ENCODE measurements around the gene DTNB. TPM values are rescaled to one million over a fixed set of nuclear protein-coding genes. Genes with fewer than 3 reads are reported as not detected.

DTNB gene
- total and polyA plus RNA-seq, 2 of the 4 experiments (the other 2 are of a cell fraction), result 3.8 to 5.3 TPM

DNA sequence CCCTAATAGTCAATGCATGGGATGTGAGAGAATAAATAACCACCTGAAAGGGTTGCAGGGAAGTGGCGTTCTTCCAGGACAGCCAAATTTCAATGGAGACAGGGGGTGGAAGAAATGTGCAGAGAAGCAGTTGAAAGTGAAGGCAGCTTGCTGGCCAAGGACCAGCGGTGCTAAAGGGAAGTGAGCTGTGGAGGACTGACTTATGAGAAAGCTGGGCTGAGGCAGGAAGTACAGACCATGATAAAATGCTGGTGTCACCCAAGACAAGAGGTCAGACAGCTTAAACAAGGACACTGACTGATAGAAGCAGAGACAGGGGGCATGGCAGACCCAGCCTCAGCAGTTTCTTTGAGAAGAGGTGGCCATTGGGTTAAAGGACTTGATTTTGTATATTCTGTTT, 106.7 kb downstream of the DTNB start:
- H3K9me3 ChIP-seq (ENCODE audit: control insufficient read depth, insufficient read depth, low read length), result no peaks in the 10 kb centered on the region
- no peak overlapping the region; the same call in 1 of the 2 replicates for H4K5ac ChIP-seq (ENCODE audit: low read depth, low read length)
- H3K9ac ChIP-seq (ENCODE audit: low read depth, low read length), result no peak overlapping the region
- no peak overlapping the region for H4K91ac ChIP-seq (ENCODE audit: insufficient read depth, low read depth, low read length)
- no peaks in the 10 kb centered on the region for H3K9me1 ChIP-seq (ENCODE audit: insufficient read depth, low read length)
- H3K56ac ChIP-seq (ENCODE audit: extremely low read depth, insufficient read depth, low read length), result no peak overlapping the region
- in situ Hi-C loops (cut with MboI; ENCODE audit: low sequenced_read_pairs), result no loop called here
- no peak overlapping the region for H2BK5ac ChIP-seq (ENCODE audit: low read depth, low read length, poor library complexity, severe bottlenecking)
- no peak overlapping the region for H3K18ac ChIP-seq (ENCODE audit: low read depth, low read length)
- no peak overlapping the region for H3K4me3 ChIP-seq (ENCODE audit: insufficient read depth, low read depth, low read length)
- WGBS, 2 experiments (ENCODE audit: extremely low coverage in 2 of 2, insufficient read length in 1 of 2), result 67% methylated on average over 1 of the region's 2 CpGs; no CpG with 5 or more reads in 1 of the 2 experiments
- dilution Hi-C loops (cut with HindIII; ENCODE audit: low sequenced_read_pairs, unreplicated experiment), result no loop called here
- no peaks in the 10 kb centered on the region for H3K4me1 ChIP-seq (ENCODE audit: control insufficient read depth, insufficient read depth, low read length)
- CTCF ChIA-PET, result no interaction called here
- BruUV-seq (replicated peaks), result no TSS peak
- H2AK9ac ChIP-seq (replicated peaks; ENCODE audit: low read depth, low read length, poor library complexity), result no peak overlapping the region
- H4K20me1 ChIP-seq (ENCODE audit: insufficient read depth, low read length), result no peaks in the 10 kb centered on the region
- H3K79me1 ChIP-seq (ENCODE audit: low read depth in 1 of 2, low read length in 2 of 2), result no peaks in the 10 kb centered on the region
- TF ChIP-seq POLR2A (IDR thresholded peaks at IDR 0.05; ENCODE audit: low read depth, low read length), result no peak
- TF ChIP-seq RFX5 (IDR thresholded peaks at IDR 0.05; ENCODE audit: low read depth, low read length), result no peak
- no peak for TF ChIP-seq FOS (IDR thresholded peaks at IDR 0.05; ENCODE audit: low read depth, low read length)
- no peak for TF ChIP-seq RCOR1 (IDR thresholded peaks at IDR 0.05; ENCODE audit: insufficient replicate concordance, low read length)
- TF ChIP-seq, protein P1, sequence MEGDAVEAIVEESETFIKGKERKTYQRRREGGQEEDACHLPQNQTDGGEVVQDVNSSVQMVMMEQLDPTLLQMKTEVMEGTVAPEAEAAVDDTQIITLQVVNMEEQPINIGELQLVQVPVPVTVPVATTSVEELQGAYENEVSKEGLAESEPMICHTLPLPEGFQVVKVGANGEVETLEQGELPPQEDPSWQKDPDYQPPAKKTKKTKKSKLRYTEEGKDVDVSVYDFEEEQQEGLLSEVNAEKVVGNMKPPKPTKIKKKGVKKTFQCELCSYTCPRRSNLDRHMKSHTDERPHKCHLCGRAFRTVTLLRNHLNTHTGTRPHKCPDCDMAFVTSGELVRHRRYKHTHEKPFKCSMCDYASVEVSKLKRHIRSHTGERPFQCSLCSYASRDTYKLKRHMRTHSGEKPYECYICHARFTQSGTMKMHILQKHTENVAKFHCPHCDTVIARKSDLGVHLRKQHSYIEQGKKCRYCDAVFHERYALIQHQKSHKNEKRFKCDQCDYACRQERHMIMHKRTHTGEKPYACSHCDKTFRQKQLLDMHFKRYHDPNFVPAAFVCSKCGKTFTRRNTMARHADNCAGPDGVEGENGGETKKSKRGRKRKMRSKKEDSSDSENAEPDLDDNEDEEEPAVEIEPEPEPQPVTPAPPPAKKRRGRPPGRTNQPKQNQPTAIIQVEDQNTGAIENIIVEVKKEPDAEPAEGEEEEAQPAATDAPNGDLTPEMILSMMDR (conservative IDR thresholded peaks at IDR 0.05; ENCODE audit: low read depth, low read length), result no peak
- TF ChIP-seq BHLHE40 (IDR thresholded peaks at IDR 0.05; ENCODE audit: low read depth, low read length), result no peak
- TF ChIP-seq CEBPB (IDR thresholded peaks at IDR 0.05; ENCODE audit: low read depth, low read length), result no peak
- TF ChIP-seq, protein P2, sequence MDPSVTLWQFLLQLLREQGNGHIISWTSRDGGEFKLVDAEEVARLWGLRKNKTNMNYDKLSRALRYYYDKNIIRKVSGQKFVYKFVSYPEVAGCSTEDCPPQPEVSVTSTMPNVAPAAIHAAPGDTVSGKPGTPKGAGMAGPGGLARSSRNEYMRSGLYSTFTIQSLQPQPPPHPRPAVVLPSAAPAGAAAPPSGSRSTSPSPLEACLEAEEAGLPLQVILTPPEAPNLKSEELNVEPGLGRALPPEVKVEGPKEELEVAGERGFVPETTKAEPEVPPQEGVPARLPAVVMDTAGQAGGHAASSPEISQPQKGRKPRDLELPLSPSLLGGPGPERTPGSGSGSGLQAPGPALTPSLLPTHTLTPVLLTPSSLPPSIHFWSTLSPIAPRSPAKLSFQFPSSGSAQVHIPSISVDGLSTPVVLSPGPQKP (IDR thresholded peaks at IDR 0.05; ENCODE audit: borderline replicate concordance, low read depth, low read length), result no peak
- TF ChIP-seq NFE2L2 (IDR thresholded peaks at IDR 0.05; ENCODE audit: low read depth, low read length), result no peak
- no peak for TF ChIP-seq MAFK (IDR thresholded peaks at IDR 0.05; ENCODE audit: low read depth, low read length)
- no peak for TF ChIP-seq MXI1 (IDR thresholded peaks at IDR 0.05; ENCODE audit: borderline replicate concordance, low read depth, low read length)
- no peak for TF ChIP-seq MAZ (IDR thresholded peaks at IDR 0.05; ENCODE audit: borderline replicate concordance, low read depth, low read length)
- no peak overlapping the region for H3K23ac ChIP-seq (ENCODE audit: low read depth, low read length)
- ATAC-seq (ENCODE audit: low read depth), result no peak
- intact Hi-C loops (cut with micrococcal nuclease), result loop anchor here (1.0 to 10.0 kb wide), 3 partner anchors 224 to 312 kb away; no protein-coding TSS in a partner anchor
- no peak overlapping the region for H2BK15ac ChIP-seq (ENCODE audit: low read depth, low read length)
- no peak overlapping the region for H2BK20ac ChIP-seq (ENCODE audit: low read depth, low read length)
- no peaks in the 10 kb centered on the region for H3K36me3 ChIP-seq (ENCODE audit: control insufficient read depth, insufficient read depth, low read length)
- no peak overlapping the region for H4K8ac ChIP-seq (ENCODE audit: low read depth in 2 of 2, low read length in 2 of 2)
- no peaks in the 10 kb centered on the region for H3K27me3 ChIP-seq (ENCODE audit: control insufficient read depth, insufficient read depth, low read length)
- no peak overlapping the region for H3K4me2 ChIP-seq (ENCODE audit: low read depth, low read length)
- H2AK5ac ChIP-seq (ENCODE audit: low read depth, low read length), result no peak overlapping the region
- H3K4ac ChIP-seq (ENCODE audit: low read depth, low read length), result no peak overlapping the region
- DNase-seq, result peak; percentile 48
- H3K14ac ChIP-seq (replicated peaks; ENCODE audit: low read depth, low read length), result no peak overlapping the region
- no peak overlapping the region for H3K27ac ChIP-seq (ENCODE audit: insufficient read depth, low read length)
- no peak overlapping the region for H2BK120ac ChIP-seq (ENCODE audit: low read depth, low read length)
- peak overlapping the region; percentile 55 for H2AFZ ChIP-seq (replicated peaks; ENCODE audit: low read length, poor library complexity)
- POLR2A ChIA-PET (ENCODE audit: unreplicated experiment), result no interaction called here
